ENCODE data around the gene PRKG1. TPM values are rescaled to one million over a fixed set of nuclear protein-coding genes. Genes with fewer than 3 reads are reported as not detected.
"Not testable (repeated sequence)": the region's sequence is repeated elsewhere in the genome, so short reads cannot be mapped to it uniquely, and the experiment has no call there.

Gene PRKG1
- total and polyA plus RNA-seq, 12 donors: 3.8 to 48.1 (median 29.9) TPM

DNA sequence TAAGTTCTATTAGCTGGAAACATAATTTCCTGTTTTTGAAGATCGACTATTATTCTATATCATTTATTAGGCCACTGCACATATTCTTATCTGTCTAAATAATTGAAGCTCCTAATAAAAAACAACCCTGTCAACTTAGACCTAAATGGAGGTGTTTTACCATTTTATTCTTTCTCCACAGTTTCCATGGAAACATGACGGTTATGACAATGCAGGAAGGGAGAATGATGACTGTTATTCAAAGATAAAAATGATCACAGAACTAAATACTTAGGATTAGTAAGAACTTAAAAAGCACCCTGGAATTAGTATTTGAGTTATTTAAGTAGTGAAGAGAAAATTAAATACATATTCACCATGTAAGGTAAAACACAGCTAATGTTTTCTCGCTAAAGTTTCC is 1119.9 kb downstream of the PRKG1 start:
- TF ChIP-seq CTCF (IDR thresholded peaks at IDR 0.05): no peak
- DNase-seq: no peak

GRCh38 chr10:52194716-52195115 is 1120.4 kb downstream of the PRKG1 start:
- Histone ChIP-seq H3K27me3 (no peaks in the 10 kb centered on the region), H3K27ac (no peak overlapping the region), H3K36me3 (no peaks in the 10 kb centered on the region), H3K9me3 (no peaks in the 10 kb centered on the region), H3K4me3 (no peak overlapping the region), H3K4me1 (peaks cover 0 to 6% (median 0%) of the 10 kb centered on the region in 9 donors)
- no peak for DNase-seq
- intact Hi-C loops (cut with DNase I): no loop called here
- no peak for TF ChIP-seq CTCF (IDR thresholded peaks at IDR 0.05)
- ATAC-seq: no peak

More for the DNA sequence above, 1119.9 kb downstream of the PRKG1 start:
- ATAC-seq: no peak
- Histone ChIP-seq H3K4me3 (no peak overlapping the region), H3K27me3 (no peaks in the 10 kb centered on the region), H3K27ac (no peak overlapping the region), H3K4me1 (peaks cover 0 to 6% (median 0%) of the 10 kb centered on the region in 9 donors), H3K9me3 (no peaks in the 10 kb centered on the region), H3K36me3 (no peaks in the 10 kb centered on the region)
- 85 to 87% methylated on average over 3 of the region's 3 CpGs for WGBS, 2 donors
- intact Hi-C loops (cut with DNase I): no loop called here

- intact Hi-C loops (cut with DNase I): no loop called here
- H3K27me3 ChIP-seq: no peaks in the 10 kb centered on the region
- DNase-seq (no peak), ATAC-seq (no peak)
- H3K9me3 ChIP-seq: peaks cover 0 to 5% (median 0%) of the 10 kb centered on the region in 11 donors
- no peak overlapping the region for H3K4me3 ChIP-seq
- H3K36me3 ChIP-seq: no peaks in the 10 kb centered on the region
- TF ChIP-seq CTCF (IDR thresholded peaks at IDR 0.05): no peak
- H3K4me1 ChIP-seq: peaks cover 0 to 6% (median 0%) of the 10 kb centered on the region in 9 donors
- WGBS, 2 donors: 47 to 54% methylated on average over 3 of the region's 3 CpGs
- no peak overlapping the region for H3K27ac ChIP-seq
These were observed 1122.8 kb downstream of the PRKG1 start for GRCh38 chr10:52197098-52197497.

DNA sequence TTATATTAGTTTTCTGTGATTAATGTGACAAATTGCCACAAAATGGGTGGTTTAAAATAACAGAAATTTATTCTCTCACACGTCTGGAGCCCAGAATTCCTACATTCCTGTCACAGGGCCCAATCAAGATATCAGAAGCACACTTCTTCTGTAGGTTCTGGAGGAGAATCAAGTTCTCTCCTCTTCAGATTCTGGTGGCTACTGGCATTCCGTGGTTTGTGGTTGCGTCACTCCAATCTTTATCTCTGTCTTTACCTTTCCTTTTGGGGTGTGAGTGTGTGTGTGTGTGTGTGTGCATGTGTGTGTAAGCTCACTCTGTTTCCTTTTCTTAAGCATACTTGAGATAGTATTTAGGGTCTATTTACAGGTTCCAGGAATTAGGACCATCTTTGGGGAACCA is 1124.3 kb downstream of the PRKG1 start:
- intact Hi-C loops (cut with DNase I): no loop called here
- H3K27ac ChIP-seq: no peak overlapping the region
- 62 to 64% methylated on average over 3 of the region's 3 CpGs for WGBS, 2 donors
- DNase-seq (no peak), ATAC-seq (no peak)
- peaks cover 0 to 5% (median 0%) of the 10 kb centered on the region in 11 donors for H3K9me3 ChIP-seq
- H3K36me3 ChIP-seq: no peaks in the 10 kb centered on the region
- H3K27me3 ChIP-seq: no peaks in the 10 kb centered on the region
- H3K4me3 ChIP-seq: no peak overlapping the region
- H3K4me1 ChIP-seq: peaks cover 0 to 6% (median 0%) of the 10 kb centered on the region in 9 donors
- TF ChIP-seq CTCF (IDR thresholded peaks at IDR 0.05): no peak

- 88 to 90% methylated on average over 7 of the region's 7 CpGs for WGBS, 2 donors
- intact Hi-C loops (cut with DNase I); H3K4me1 ChIP-seq: not testable (repeated sequence)
These were observed 1130.6 kb downstream of the PRKG1 start for GRCh38 chr10:52204906-52205305.

More at GRCh38 chr10:52204906-52205305, 1130.6 kb downstream of the PRKG1 start:
- DNase-seq, H3K4me3 ChIP-seq, H3K36me3 ChIP-seq, H3K27ac ChIP-seq, H3K27me3 ChIP-seq, H3K9me3 ChIP-seq, ATAC-seq: not testable (repeated sequence)
